ENCODE results near the gene RARRES2. TPM values are rescaled to one million over a fixed set of nuclear protein-coding genes. Genes with fewer than 3 reads are reported as not detected.
A peak's percentile ranks its signal among the peaks of the same experiment; 100 is the strongest.

RARRES2 gene
- total RNA-seq, 1 donor from 2014 or later: 0.86 TPM

DNA sequence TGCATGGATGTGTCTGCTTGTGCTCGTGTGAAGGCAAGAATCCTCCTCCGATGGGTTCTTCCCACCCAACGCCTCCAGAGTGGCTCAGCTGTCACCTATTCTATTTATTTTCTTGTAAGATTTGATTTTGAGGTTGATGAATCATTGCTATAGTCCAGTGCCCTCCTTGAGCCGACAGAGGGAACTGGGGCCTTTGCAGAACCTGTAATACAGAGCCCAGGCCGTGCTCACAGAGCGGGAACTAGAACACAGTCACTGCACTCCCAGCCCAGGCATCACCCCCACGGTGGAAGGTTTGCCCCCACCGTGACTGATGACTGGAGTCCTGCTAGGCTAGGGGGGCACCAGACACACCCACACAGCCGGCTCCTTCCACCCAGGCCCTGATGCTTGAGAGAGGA, 2.0 kb downstream of the RARRES2 start:
- no peak for DNase-seq
- H3K9me3 Mint-ChIP-seq (ENCODE audit: unreplicated experiment): peaks cover 4% of the 10 kb centered on the region
- H3K4me3 Mint-ChIP-seq (ENCODE audit: unreplicated experiment): no peak overlapping the region
- peaks cover 5% of the 10 kb centered on the region for H3K36me3 Mint-ChIP-seq (ENCODE audit: unreplicated experiment)
- H3K4me1 Mint-ChIP-seq (ENCODE audit: low read depth, unreplicated experiment): peaks cover 17% of the 10 kb centered on the region
- H3K27ac Mint-ChIP-seq (ENCODE audit: unreplicated experiment): no peak overlapping the region
- H3K27me3 Mint-ChIP-seq (ENCODE audit: unreplicated experiment): peaks cover 30% of the 10 kb centered on the region
- TF ChIP-seq, protein P1, sequence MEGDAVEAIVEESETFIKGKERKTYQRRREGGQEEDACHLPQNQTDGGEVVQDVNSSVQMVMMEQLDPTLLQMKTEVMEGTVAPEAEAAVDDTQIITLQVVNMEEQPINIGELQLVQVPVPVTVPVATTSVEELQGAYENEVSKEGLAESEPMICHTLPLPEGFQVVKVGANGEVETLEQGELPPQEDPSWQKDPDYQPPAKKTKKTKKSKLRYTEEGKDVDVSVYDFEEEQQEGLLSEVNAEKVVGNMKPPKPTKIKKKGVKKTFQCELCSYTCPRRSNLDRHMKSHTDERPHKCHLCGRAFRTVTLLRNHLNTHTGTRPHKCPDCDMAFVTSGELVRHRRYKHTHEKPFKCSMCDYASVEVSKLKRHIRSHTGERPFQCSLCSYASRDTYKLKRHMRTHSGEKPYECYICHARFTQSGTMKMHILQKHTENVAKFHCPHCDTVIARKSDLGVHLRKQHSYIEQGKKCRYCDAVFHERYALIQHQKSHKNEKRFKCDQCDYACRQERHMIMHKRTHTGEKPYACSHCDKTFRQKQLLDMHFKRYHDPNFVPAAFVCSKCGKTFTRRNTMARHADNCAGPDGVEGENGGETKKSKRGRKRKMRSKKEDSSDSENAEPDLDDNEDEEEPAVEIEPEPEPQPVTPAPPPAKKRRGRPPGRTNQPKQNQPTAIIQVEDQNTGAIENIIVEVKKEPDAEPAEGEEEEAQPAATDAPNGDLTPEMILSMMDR (IDR thresholded peaks at IDR 0.05; ENCODE audit: partially characterized antibody, unreplicated experiment): no peak

DNA sequence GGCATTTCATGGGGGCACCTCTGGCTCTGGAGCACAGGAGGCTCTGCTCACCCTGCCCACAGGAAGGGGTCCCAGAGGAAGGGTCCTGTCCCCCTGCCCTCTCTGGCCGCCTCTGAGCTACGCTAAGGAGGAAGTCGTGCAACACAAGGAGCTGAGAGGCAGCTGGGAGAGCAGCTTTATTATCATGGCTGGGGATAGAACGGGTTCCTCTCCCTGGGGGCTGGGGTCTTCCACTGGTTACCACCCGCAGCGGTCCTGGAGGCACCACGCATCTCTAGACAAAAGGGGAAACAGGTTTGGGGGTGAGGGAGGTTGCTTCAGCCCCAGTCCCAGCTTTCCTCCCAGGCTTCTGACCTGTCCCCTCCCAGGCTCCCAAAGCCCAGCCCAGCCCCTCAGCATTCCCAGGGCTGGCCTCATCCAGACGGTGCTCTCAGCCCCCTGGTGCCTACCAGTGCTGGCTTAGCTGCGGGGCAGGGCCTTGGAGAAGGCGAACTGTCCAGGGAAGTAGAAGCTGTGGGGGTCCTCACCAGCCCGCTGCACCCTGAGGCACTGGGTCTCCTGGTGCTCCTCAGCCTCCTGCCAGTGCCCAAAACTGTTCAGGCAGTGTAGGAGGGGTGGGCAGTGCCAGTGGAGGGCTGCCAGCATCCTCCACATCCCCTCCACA, 3.1 kb downstream of the RARRES2 start:
- TF ChIP-seq, protein P1 (IDR thresholded peaks at IDR 0.05; ENCODE audit: partially characterized antibody, unreplicated experiment): no peak
- no peak overlapping the region for H3K4me3 Mint-ChIP-seq (ENCODE audit: unreplicated experiment)
- H3K27ac Mint-ChIP-seq (ENCODE audit: unreplicated experiment): peak overlapping the region; percentile 22
- peaks cover 3% of the 10 kb centered on the region for H3K36me3 Mint-ChIP-seq (ENCODE audit: unreplicated experiment)
- H3K27me3 Mint-ChIP-seq (ENCODE audit: unreplicated experiment): peaks cover 29% of the 10 kb centered on the region
- peaks cover 4% of the 10 kb centered on the region for H3K9me3 Mint-ChIP-seq (ENCODE audit: unreplicated experiment)
- DNase-seq: no peak
- peaks cover 17% of the 10 kb centered on the region for H3K4me1 Mint-ChIP-seq (ENCODE audit: low read depth, unreplicated experiment)

GRCh38 chr7:150337659-150338081, 3.8 kb downstream of the RARRES2 start:
- no peak for DNase-seq
- TF ChIP-seq, protein P1 (IDR thresholded peaks at IDR 0.05; ENCODE audit: partially characterized antibody, unreplicated experiment): no peak
- Mint-ChIP-seq H3K27me3 (ENCODE audit: unreplicated experiment) (peaks cover 27% of the 10 kb centered on the region), H3K4me1 (ENCODE audit: low read depth, unreplicated experiment) (peaks cover 17% of the 10 kb centered on the region), H3K36me3 (ENCODE audit: unreplicated experiment) (no peaks in the 10 kb centered on the region), H3K4me3 (ENCODE audit: unreplicated experiment) (no peak overlapping the region), H3K27ac (ENCODE audit: unreplicated experiment) (no peak overlapping the region), H3K9me3 (ENCODE audit: unreplicated experiment) (peaks cover 4% of the 10 kb centered on the region)

- TF ChIP-seq, protein P1 (IDR thresholded peaks at IDR 0.05; ENCODE audit: partially characterized antibody, unreplicated experiment): no peak
- Mint-ChIP-seq H3K9me3 (ENCODE audit: unreplicated experiment) (peaks cover 4% of the 10 kb centered on the region), H3K36me3 (ENCODE audit: unreplicated experiment) (no peaks in the 10 kb centered on the region), H3K4me3 (ENCODE audit: unreplicated experiment) (no peak overlapping the region), H3K27me3 (ENCODE audit: unreplicated experiment) (peaks cover 24% of the 10 kb centered on the region), H3K27ac (ENCODE audit: unreplicated experiment) (no peak overlapping the region), H3K4me1 (ENCODE audit: low read depth, unreplicated experiment) (peaks cover 17% of the 10 kb centered on the region)
- DNase-seq: no peak
Observed at GRCh38 chr7:150337179-150337578, 4.2 kb downstream of the RARRES2 start.

GRCh38 chr7:150336746-150337145, 4.7 kb downstream of the RARRES2 start:
- Mint-ChIP-seq H3K27me3 (ENCODE audit: unreplicated experiment) (peaks cover 20% of the 10 kb centered on the region), H3K36me3 (ENCODE audit: unreplicated experiment) (no peaks in the 10 kb centered on the region), H3K4me1 (ENCODE audit: low read depth, unreplicated experiment) (peaks cover 17% of the 10 kb centered on the region), H3K4me3 (ENCODE audit: unreplicated experiment) (no peak overlapping the region), H3K9me3 (ENCODE audit: unreplicated experiment) (peaks cover 2% of the 10 kb centered on the region), H3K27ac (ENCODE audit: unreplicated experiment) (no peak overlapping the region)
- DNase-seq: no peak
- TF ChIP-seq, protein P1 (IDR thresholded peaks at IDR 0.05; ENCODE audit: partially characterized antibody, unreplicated experiment): no peak

Measured in glutamatergic neuron (in vitro differentiated cells).